H1 (cell line): ENCODE measurements around the gene VASN. TPM values are rescaled to one million over a fixed set of nuclear protein-coding genes. Genes with fewer than 3 reads are reported as not detected.

ENCODE experiments used
- CTCF ChIA-PET: fragments of 300-600 bp; sonication (Branson Sonifier 250); formaldehyde crosslinking; loops from one replicate; lab custom pipeline; 2021; ENCODE audit not compliant: partially characterized antibody; lab: Charles Lee
- POLR2A ChIA-PET: fragments of 300-600 bp; sonication (Branson Sonifier 250); formaldehyde crosslinking; loops from one replicate; lab custom pipeline; 2021; ENCODE audit warnings: inconsistent platforms; ENCODE audit not compliant: partially characterized antibody; lab: Charles Lee
- DNase-seq, 2 experiments: peaks; one replicate each; pipeline versions ENCODE4 v3.0.0 to v3.0.0-alpha.2; 2010 to 2022; ENCODE audit warnings: low spot score in 2 of 2, low read depth in 1 of 2, mixed read lengths in 1 of 2
- FAIRE-seq: peaks from 2 replicates; lab custom pipeline; 2011; peaks lifted over from hg19 to GRCh38; lab: Jason Lieb, UNC
- H2AFZ ChIP-seq: 2 replicates; pipeline ENCODE4 v1.8.1; 2012; ENCODE audit warnings: low read length, inconsistent platforms
- H2AK5ac ChIP-seq: 2 replicates; pipeline ENCODE4 v1.6.1; 2013; ENCODE audit warnings: low read depth, low read length
- H2BK120ac ChIP-seq: replicated peaks from 2 replicates; pipeline ENCODE3; 2013; ENCODE audit warnings: low read depth, low read length, inconsistent platforms
- H2BK12ac ChIP-seq: 2 replicates; pipeline ENCODE4 v1.6.1; 2013; ENCODE audit warnings: low read depth, low read length
- H2BK15ac ChIP-seq: 2 replicates; pipeline ENCODE4 v1.6.1; 2013; ENCODE audit warnings: low read length
- H2BK20ac ChIP-seq: 2 replicates; pipeline ENCODE4 v1.6.1; 2013; ENCODE audit warnings: low read length
- H2BK5ac ChIP-seq: 2 replicates; pipeline ENCODE4 v1.6.1; 2013; ENCODE audit warnings: low read depth, low read length
- H3K14ac ChIP-seq: 2 replicates; pipeline ENCODE4 v1.6.1; 2013; ENCODE audit warnings: inconsistent platforms; ENCODE audit not compliant: insufficient read length
- H3K18ac ChIP-seq: 2 replicates; pipeline ENCODE4 v1.6.1; 2013; ENCODE audit warnings: low read length; ENCODE audit errors: extremely low read depth
- H3K23ac ChIP-seq: 2 replicates; pipeline ENCODE4 v1.6.1; 2013; ENCODE audit warnings: inconsistent platforms; ENCODE audit not compliant: insufficient read length
- H3K23me2 ChIP-seq: 2 replicates; pipeline ENCODE4 v1.6.1; 2013; ENCODE audit warnings: low read depth, low read length
- H3K27ac ChIP-seq: 2 replicates; pipeline ENCODE4 v1.6.1; 2011; ENCODE audit warnings: low read depth, low read length, inconsistent platforms
- H3K27me3 ChIP-seq, 4 experiments: replicated peaks in 1 of 4; 1 replicate in 1 of 4; 2 replicates in 3 of 4; pipeline versions ENCODE4 v1.6.1 to v1.8.1; 2011 to 2013; ENCODE audit warnings: low read length in 3 of 4, mild to moderate bottlenecking in 3 of 4, inconsistent platforms in 2 of 4, mixed read lengths in 2 of 4, moderate library complexity in 1 of 4; ENCODE audit not compliant: control insufficient read depth in 3 of 4, insufficient read depth in 3 of 4; ENCODE audit errors: extremely low read depth in 1 of 4
- H3K36me3 ChIP-seq, 4 experiments: 2 replicates each; pipeline versions ENCODE4 v1.6.1 to v1.8.1; 2011 to 2013; ENCODE audit warnings: mild to moderate bottlenecking in 4 of 4, low read length in 3 of 4, moderate library complexity in 2 of 4, control low read depth in 1 of 4, inconsistent platforms in 1 of 4; ENCODE audit not compliant: insufficient read depth in 4 of 4, control insufficient read depth in 2 of 4
- H3K4ac ChIP-seq: replicated peaks from 2 replicates; pipeline ENCODE3; 2013; ENCODE audit warnings: low read length, low read depth, mixed read lengths, inconsistent platforms; ENCODE audit not compliant: insufficient read length
- H3K4me1 ChIP-seq, 4 experiments: replicated peaks in 1 of 4; 1 replicate in 1 of 4; 2 replicates in 3 of 4; pipeline versions ENCODE4 v1.6.1 to v1.8.1; 2011 to 2013; ENCODE audit warnings: low read length in 3 of 4, inconsistent platforms in 2 of 4, mixed read lengths in 1 of 4; ENCODE audit not compliant: insufficient read depth in 4 of 4, control insufficient read depth in 3 of 4
- H3K4me2 ChIP-seq, 2 experiments: 2 replicates each; pipeline versions ENCODE4 v1.6.1 to v1.8.1; 2011 to 2013; ENCODE audit warnings: low read depth in 2 of 2, low read length in 2 of 2, control low read depth in 1 of 2, inconsistent platforms in 1 of 2, mild to moderate bottlenecking in 1 of 2; ENCODE audit not compliant: insufficient read depth in 1 of 2
- H3K4me3 ChIP-seq, 4 experiments: fragments of 200-600, 300-600 bp in 1 of 4; sonication (generic), shearing (Covaris generic), sonication (Bioruptor Twin) in 1 of 4; 2 replicates each; pipeline versions ENCODE4 v1.5.1 to v1.8.1; 2011 to 2016; ENCODE audit warnings: low read length in 4 of 4, low read depth in 3 of 4, control low read depth in 2 of 4, inconsistent platforms in 2 of 4, mild to moderate bottlenecking in 2 of 4, mixed read lengths in 1 of 4, moderate library complexity in 1 of 4; ENCODE audit not compliant: insufficient read depth in 2 of 4; ENCODE audit errors: extremely low read depth in 1 of 4
- H3K56ac ChIP-seq: replicated peaks from 2 replicates; pipeline ENCODE3; 2013; ENCODE audit warnings: low read depth, mild to moderate bottlenecking, mixed read lengths, low read length, inconsistent platforms; ENCODE audit not compliant: insufficient read length
- H3K79me1 ChIP-seq: 2 replicates; pipeline ENCODE4 v1.6.1; 2013; ENCODE audit warnings: low read depth, low read length, control low read depth
- H3K79me2 ChIP-seq, 2 experiments: 2 replicates each; pipeline versions ENCODE4 v1.6.1 to v1.8.1; 2012 to 2013; ENCODE audit warnings: low read length in 2 of 2, mild to moderate bottlenecking in 2 of 2, inconsistent platforms in 1 of 2; ENCODE audit not compliant: insufficient read depth in 2 of 2, control insufficient read depth in 1 of 2
- H3K9ac ChIP-seq, 4 experiments: replicated peaks in 1 of 4; 1 replicate in 1 of 4; 2 replicates in 3 of 4; pipeline versions ENCODE4 v1.6.1 to v1.8.1; 2011 to 2013; ENCODE audit warnings: low read depth in 3 of 4, low read length in 3 of 4, control low read depth in 2 of 4, mild to moderate bottlenecking in 2 of 4, moderate library complexity in 2 of 4, inconsistent platforms in 1 of 4; ENCODE audit errors: extremely low read depth in 1 of 4
- H3K9me3 ChIP-seq, 2 experiments: 2 replicates each; pipeline versions ENCODE4 v1.6.1 to v1.8.1; 2012 to 2013; ENCODE audit warnings: mild to moderate bottlenecking in 2 of 2, moderate library complexity in 2 of 2, control low read depth in 1 of 2, inconsistent platforms in 1 of 2, low read depth in 1 of 2, low read length in 1 of 2, mixed read lengths in 1 of 2; ENCODE audit not compliant: insufficient read depth in 2 of 2
- H4K20me1 ChIP-seq, 2 experiments: replicated peaks in 1 of 2; 2 replicates each; pipeline versions ENCODE3 to v1.8.1; 2011 to 2013; ENCODE audit warnings: inconsistent platforms in 2 of 2, low read length in 2 of 2, mild to moderate bottlenecking in 1 of 2; ENCODE audit not compliant: insufficient read depth in 2 of 2, control insufficient read depth in 1 of 2
- H4K5ac ChIP-seq: 2 replicates; pipeline ENCODE4 v1.6.1; 2013; ENCODE audit warnings: low read length, low read depth, mixed read lengths, inconsistent platforms; ENCODE audit not compliant: insufficient read length
- H4K8ac ChIP-seq: 2 replicates; pipeline ENCODE4 v1.8.0; 2013; ENCODE audit warnings: mild to moderate bottlenecking, moderate library complexity, low read length, inconsistent platforms; ENCODE audit not compliant: insufficient read depth; ENCODE audit errors: extremely low read depth
- H4K91ac ChIP-seq: replicated peaks from 2 replicates; pipeline ENCODE3; 2013; ENCODE audit warnings: low read length, mixed read lengths, inconsistent platforms; ENCODE audit not compliant: insufficient read length
- BRCA1 ChIP-seq: IDR thresholded peaks from 2 replicates; pipeline ENCODE4 v1.6.1; 2012; ENCODE audit warnings: low read depth, low read length, improper control_type of control experiment
- CHD1 ChIP-seq: IDR thresholded peaks from 2 replicates; pipeline ENCODE4 v1.6.1; 2012; ENCODE audit warnings: low read depth, low read length, improper control_type of control experiment
- FOSL1 ChIP-seq: IDR thresholded peaks from 2 replicates; pipeline ENCODE4 v1.6.1; 2011; ENCODE audit warnings: mild to moderate bottlenecking, low read depth, low read length, moderate library complexity; ENCODE audit not compliant: insufficient read depth
- JUN ChIP-seq: IDR thresholded peaks from 2 replicates; pipeline ENCODE4 v1.6.1; 2011; ENCODE audit warnings: low read depth, mild to moderate bottlenecking, improper control_type of control experiment, low read length
- MAFK ChIP-seq: IDR thresholded peaks from 2 replicates; pipeline ENCODE4 v1.6.1; 2012; ENCODE audit warnings: low read depth, mild to moderate bottlenecking, improper control_type of control experiment, low read length
- POU5F1 ChIP-seq: IDR thresholded peaks from 2 replicates; pipeline ENCODE4 v1.6.1; 2011; ENCODE audit warnings: low read depth, mild to moderate bottlenecking, low read length, moderate library complexity
- RBBP5 ChIP-seq: IDR thresholded peaks from 2 replicates; pipeline ENCODE4 v1.7.1; 2012; ENCODE audit warnings: low read depth, mild to moderate bottlenecking, inconsistent platforms, low read length, moderate library complexity, borderline replicate concordance
- RXRA ChIP-seq: IDR thresholded peaks from 2 replicates; pipeline ENCODE4 v1.6.1; 2011; ENCODE audit warnings: low read depth, mild to moderate bottlenecking, low read length, moderate library complexity; ENCODE audit not compliant: insufficient read depth
- SIRT6 ChIP-seq: IDR thresholded peaks from one replicate; pipeline ENCODE4 v1.7.1; 2012; ENCODE audit warnings: low read length, inconsistent platforms
- SP4 ChIP-seq: IDR thresholded peaks from 2 replicates; pipeline ENCODE4 v1.6.1; 2012; ENCODE audit warnings: low read length, inconsistent platforms
- SRF ChIP-seq: IDR thresholded peaks from 2 replicates; pipeline ENCODE4 v1.6.1; 2011; ENCODE audit warnings: mild to moderate bottlenecking, low read depth, low read length, moderate library complexity
- TEAD4 ChIP-seq: IDR thresholded peaks from 2 replicates; pipeline ENCODE4 v1.6.1; 2012; ENCODE audit warnings: low read depth, low read length, inconsistent platforms, mixed read lengths
- ZNF274 ChIP-seq: IDR thresholded peaks from 2 replicates; pipeline ENCODE4 v1.7.0; 2012; ENCODE audit warnings: low read length, borderline replicate concordance; ENCODE audit errors: extremely low read depth
- WGBS, 2 experiments: shearing (Covaris generic) in 1 of 2; methylation state at CpG; one replicate each; pipeline versions ENCODE4 v1.1.6 to v1.1.7; 2013 to 2015; ENCODE audit warnings: low lambda C conversion rate in 2 of 2, mixed read lengths in 2 of 2, inconsistent platforms in 1 of 2, low coverage in 1 of 2, missing lambda C conversion rate in 1 of 2; ENCODE audit not compliant: insufficient replicate concordance in 2 of 2, insufficient coverage in 1 of 2, insufficient read length in 1 of 2; ENCODE audit errors: extremely low coverage in 1 of 2, missing lambda C conversion rate in 1 of 2; 5-methylcytosine and 5-hydroxymethylcytosine counted together
- polyA plus RNA-seq, 7 experiments: library from polyadenylated mRNA; depleted of rRNA in 3 of 7; stranded (reverse) in 5 of 7; unstranded in 2 of 7; fragments of >200 nt in 5 of 7; fragments of 200-250 nt in 2 of 7; gene quantifications; 1 replicate in 5 of 7; 2 replicates in 1 of 7; 4 replicates in 1 of 7; pipeline versions ENCODE4 v1.2.1 to v1.2.3, GENCODE V29; 2011 to 2013; ENCODE audit warnings: missing spikeins in 2 of 7, mixed read lengths in 2 of 7
- total RNA-seq: library from RNA; stranded (reverse); fragmentation: NEBNext Ultra II Directional; extraction: Animal tissue kit (Norgen Biotek cat#: 25700); gene quantifications from 2 replicates; pipeline ENCODE4 v1.2.1, GENCODE V29; 2021

Gene VASN
- total and polyA plus RNA-seq, 2 of the 8 experiments (the other 6 are each of a cell fraction or from before 2014, with no cell fraction given): 9.6 to 11.3 TPM

GRCh38 chr16:4347765-4348509 is 23.7 kb upstream of the VASN start:
- no peak overlapping the region for H3K9ac ChIP-seq
- FAIRE-seq: no peak
- TF ChIP-seq SP4 (no peak), ZNF274 (no peak), RBBP5 (no peak), BRCA1 (no peak), FOSL1 (no peak), SRF (no peak), CHD1 (no peak), SIRT6 (no peak), MAFK (no peak), JUN (no peak), TEAD4 (no peak), POU5F1 (no peak), RXRA (no peak)

More at GRCh38 chr16:4347765-4348509, 23.7 kb upstream of the VASN start:
- Histone ChIP-seq H2BK120ac (no peak overlapping the region), H3K36me3 (peaks cover 0 to 15% (median under 1%) of the 10 kb centered on the region in 4 experiments; a peak in 4 of 8 replicates), H3K23ac (no peak overlapping the region), H3K79me2 (peaks cover 18 to 71% of the 10 kb centered on the region in 2 experiments), H3K18ac (no peak overlapping the region), H3K4me3 (no peak overlapping the region), H3K4me2 (no peak overlapping the region), H3K27me3 (peaks cover 0 to 2% (median 0%) of the 10 kb centered on the region in 4 experiments; a peak in 1 of 7 replicates), H3K27ac (no peak overlapping the region), H3K23me2 (no peaks in the 10 kb centered on the region; the same call in 1 of the 2 replicates), H2BK20ac (no peak overlapping the region), H3K9me3 (peaks cover 5 to 6% of the 10 kb centered on the region in 2 experiments; a peak in 1 of 4 replicates), H2BK5ac (no peak overlapping the region; the same call in 1 of the 2 replicates), H3K79me1 (peaks cover 16% of the 10 kb centered on the region; the same call in 1 of the 2 replicates), H2BK15ac (no peak overlapping the region), H3K4me1 (peaks cover 0 to 4% (median 0%) of the 10 kb centered on the region in 4 experiments; a peak in 1 of 7 replicates), H3K14ac (no peak overlapping the region), H3K56ac (no peak overlapping the region), H3K4ac (no peak overlapping the region), H2AFZ (no peak overlapping the region), H4K8ac (no peak overlapping the region), H4K91ac (no peak overlapping the region), H2AK5ac (no peak overlapping the region), H2BK12ac (no peak overlapping the region), H4K20me1 (peaks cover 2 to 20% of the 10 kb centered on the region in 2 experiments), H4K5ac (no peak overlapping the region)
- DNase-seq: no peak
- 93% methylated on average over 17 of the region's 17 CpGs; no CpG with 5 or more reads in 1 of the 2 experiments for WGBS, 2 experiments
- ChIA-PET CTCF (interaction anchor here (0.9 to 12.6 kb wide), 9 partner anchors 9 to 86 kb away, joined by 3 to 159 read pairs (median 5); no protein-coding TSS in a partner anchor), POLR2A (interaction anchor here (0.9 to 9.8 kb wide), 6 partner anchors 12 to 95 kb away, joined by 3 to 154 read pairs (median 4); no protein-coding TSS in a partner anchor)
